Measurements from ENCODE around the gene LAMA2.

DNA sequence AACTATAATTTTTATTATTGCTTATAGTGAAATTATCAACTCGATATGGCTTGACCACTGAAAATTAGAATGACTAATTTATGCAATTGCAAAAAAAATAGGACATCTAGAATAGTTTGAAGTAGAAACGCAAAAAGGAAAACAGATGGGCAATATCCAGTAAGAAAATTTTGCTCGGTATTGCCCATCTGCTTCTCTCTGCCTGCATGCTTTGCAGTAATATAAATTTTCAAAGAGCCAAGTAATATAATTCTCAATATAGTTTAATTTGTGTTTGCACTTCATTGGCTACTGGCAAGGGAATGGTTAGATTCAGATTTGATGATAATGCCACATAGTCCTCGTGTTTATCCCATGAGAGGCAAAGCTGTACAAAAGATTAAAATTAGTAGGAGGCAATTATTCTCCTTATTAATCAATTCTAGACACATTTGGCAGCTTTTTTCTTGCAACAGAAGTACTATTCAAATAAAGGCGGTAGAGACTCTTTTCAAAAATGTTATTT, 27.3 kb upstream of the LAMA2 start:
- TF ChIP-seq, protein P1, sequence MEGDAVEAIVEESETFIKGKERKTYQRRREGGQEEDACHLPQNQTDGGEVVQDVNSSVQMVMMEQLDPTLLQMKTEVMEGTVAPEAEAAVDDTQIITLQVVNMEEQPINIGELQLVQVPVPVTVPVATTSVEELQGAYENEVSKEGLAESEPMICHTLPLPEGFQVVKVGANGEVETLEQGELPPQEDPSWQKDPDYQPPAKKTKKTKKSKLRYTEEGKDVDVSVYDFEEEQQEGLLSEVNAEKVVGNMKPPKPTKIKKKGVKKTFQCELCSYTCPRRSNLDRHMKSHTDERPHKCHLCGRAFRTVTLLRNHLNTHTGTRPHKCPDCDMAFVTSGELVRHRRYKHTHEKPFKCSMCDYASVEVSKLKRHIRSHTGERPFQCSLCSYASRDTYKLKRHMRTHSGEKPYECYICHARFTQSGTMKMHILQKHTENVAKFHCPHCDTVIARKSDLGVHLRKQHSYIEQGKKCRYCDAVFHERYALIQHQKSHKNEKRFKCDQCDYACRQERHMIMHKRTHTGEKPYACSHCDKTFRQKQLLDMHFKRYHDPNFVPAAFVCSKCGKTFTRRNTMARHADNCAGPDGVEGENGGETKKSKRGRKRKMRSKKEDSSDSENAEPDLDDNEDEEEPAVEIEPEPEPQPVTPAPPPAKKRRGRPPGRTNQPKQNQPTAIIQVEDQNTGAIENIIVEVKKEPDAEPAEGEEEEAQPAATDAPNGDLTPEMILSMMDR (IDR thresholded peaks at IDR 0.05): no peak
- no peak for TF ChIP-seq POLR2AphosphoS5 (IDR thresholded peaks at IDR 0.05; ENCODE audit: low read depth, low read length)
